GM18873 (cell line): ENCODE results near the gene CRK.
A peak's percentile ranks its signal among the peaks of the same experiment; 100 is the strongest.
"Not testable (repeated sequence)": the region's sequence is repeated elsewhere in the genome, so short reads cannot be mapped to it uniquely, and the experiment has no call there.

Experiments used
- ATAC-seq: cut with Tn5 transposase; IDR thresholded peaks from one replicate; pipeline ENCODE4 v1.9.1; 2021; ENCODE audit warnings: mild to moderate bottlenecking, moderate library complexity, moderate number of reproducible peaks; ENCODE audit not compliant: unreplicated experiment, low FRiP score

Gene CRK

DNA sequence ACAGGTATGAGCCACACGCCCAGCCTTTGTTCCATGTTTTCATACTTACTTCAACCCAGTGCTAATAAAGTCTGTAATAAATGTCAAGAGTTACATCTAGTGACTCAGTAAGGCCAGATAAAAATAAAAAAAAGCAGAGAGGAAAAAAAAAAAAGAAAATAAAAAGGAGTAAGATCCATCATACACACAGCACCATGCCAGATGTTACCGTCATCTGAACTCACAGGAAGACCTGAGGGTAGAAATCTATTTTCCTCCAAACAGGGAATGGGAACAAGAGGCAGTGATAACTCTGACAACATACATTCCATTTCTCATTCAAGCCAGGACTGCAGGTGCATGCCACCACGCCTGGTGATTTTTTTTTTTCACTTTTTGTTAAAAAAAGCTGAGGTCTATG is 20.7 kb downstream of the CRK start:
- ATAC-seq, result no peak

- no peak for ATAC-seq
Measured at GRCh38 chr17:1434150-1434549, 21.9 kb downstream of the CRK start.

DNA sequence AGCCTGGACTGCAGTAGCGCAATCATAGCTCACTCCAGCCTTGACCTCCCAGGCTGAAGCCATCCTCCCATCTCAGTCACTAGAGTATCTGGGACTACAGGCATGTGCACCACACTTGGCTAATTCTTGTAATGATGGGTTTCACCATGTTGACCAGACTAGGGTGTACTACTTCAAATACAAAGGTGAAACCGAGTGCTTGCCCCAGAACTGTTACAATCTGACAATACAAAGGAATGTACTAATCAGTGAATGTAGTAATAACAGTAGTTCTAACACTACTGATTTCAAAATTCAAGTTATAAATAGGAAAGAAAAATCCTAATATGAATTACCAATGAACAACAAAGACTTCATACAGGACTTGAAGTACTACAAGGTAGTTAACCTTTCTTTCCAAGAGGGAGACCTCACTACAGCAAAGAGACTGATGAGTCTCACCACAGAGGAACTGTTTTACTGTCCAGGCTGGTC is 24.4 kb downstream of the CRK start:
- no peak for ATAC-seq

GRCh38 chr17:1423456-1424135 is 32.4 kb downstream of the CRK start:
- no peak for ATAC-seq

DNA sequence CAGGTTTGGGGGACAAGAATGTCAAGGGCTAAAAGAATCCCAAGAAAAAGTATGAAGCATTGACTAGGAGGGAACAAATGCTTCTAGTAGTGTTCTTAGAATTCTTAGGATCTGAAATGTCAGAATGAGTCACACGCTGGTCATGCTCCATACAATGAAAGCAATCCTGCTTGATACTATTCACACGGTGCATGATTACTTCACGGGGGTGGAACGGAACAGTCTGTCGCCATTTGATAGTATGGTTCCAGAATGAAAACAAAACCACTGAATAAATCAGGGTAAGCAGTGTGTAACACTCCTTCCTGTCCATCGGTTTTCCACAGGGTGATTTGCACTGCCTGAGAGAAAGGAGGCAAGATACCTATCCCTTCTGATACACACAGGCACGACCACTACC is 33.1 kb downstream of the CRK start:
- no peak for ATAC-seq

DNA sequence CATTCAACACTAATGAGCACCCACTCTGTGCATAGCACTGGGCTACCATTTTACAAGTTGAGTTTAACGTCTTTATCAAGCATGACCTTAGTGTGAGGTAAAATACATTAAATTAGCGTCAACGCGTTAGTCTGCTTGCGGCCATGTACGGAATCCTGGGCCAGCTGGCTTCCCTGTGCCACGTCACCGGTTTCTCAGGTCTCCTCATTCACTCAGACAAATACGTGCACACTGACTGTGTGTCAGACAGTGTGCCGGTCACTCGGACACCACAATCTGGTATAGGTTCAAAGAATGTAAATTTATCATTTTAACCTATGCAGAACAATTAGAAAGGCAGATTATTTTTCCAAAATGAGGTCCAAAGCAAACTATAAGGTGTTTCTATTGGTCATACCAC is 34.6 kb downstream of the CRK start:
- no peak for ATAC-seq

GRCh38 chr17:1420981-1421380 is 35.1 kb downstream of the CRK start:
- no peak for ATAC-seq

GRCh38 chr17:1420163-1420562 is 35.9 kb downstream of the CRK start:
- ATAC-seq, result no peak

DNA sequence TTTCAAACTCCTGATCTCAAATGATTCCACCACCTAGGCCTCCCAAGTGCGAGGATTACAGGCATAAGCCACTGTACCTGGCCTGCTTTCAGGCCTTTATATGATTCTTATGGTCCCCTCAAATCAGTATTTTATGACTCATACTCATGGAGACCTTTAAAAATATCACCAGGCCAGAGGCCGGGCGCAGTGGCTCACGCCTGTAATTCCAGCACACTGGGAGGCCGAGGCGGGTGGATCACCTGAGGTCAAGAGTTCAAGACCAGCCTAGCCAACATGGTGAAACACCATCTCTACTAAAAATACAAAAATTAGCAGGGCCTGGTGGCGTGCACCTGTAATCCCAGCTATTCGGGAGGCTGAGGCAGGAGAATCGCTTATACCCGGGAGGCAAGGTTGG is 37.6 kb downstream of the CRK start:
- ATAC-seq, result not testable (repeated sequence)

- ATAC-seq, result no peak
Measured at GRCh38 chr17:1416414-1416813, 39.6 kb downstream of the CRK start.

DNA sequence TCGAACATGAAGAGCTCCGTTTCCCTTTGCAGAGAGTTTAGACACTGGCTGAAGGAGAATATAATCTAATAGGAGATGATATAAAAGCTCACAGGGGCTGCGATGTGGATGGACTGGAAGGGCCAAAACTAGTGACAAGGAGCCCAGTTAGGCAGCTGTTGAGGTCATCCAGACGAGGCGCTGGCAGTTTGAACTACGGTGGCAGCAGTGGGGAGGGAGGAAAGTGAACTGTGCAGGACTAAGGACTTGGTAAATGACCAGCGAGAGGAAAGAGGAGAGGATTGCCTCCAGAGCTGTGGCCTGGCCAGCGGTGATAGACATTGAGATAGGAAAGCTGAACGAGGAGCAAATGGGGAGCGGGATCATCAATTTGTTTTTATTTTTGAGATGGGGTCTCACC is 41.4 kb downstream of the CRK start:
- no peak for ATAC-seq

- ATAC-seq, result no peak
Measured at GRCh38 chr17:1414001-1414574, 41.9 kb downstream of the CRK start.

DNA sequence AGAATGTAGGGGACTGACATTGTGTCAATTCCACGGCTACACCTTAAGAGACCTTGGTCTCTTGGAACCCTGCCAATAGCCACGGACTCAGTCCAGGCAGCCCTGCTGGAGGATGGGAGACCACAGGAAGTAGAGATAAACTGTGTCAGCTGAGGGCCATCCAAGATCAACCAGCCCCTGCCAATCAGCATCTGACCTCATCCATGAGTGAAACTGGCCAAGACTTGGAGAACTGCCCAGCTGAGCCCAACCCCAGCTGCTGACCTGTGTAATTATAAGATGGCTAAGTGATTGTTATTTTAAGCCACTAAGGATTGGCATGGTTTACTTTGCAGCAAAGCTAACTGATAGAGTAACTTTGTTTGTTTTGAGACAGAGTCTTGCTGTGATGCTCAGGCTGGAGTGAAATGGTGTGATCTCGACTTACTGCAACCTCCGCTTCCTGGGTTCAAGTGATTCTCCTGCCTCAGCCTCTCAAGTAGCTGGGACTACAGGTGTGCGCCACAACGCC is 42.7 kb downstream of the CRK start:
- no peak for ATAC-seq

DNA sequence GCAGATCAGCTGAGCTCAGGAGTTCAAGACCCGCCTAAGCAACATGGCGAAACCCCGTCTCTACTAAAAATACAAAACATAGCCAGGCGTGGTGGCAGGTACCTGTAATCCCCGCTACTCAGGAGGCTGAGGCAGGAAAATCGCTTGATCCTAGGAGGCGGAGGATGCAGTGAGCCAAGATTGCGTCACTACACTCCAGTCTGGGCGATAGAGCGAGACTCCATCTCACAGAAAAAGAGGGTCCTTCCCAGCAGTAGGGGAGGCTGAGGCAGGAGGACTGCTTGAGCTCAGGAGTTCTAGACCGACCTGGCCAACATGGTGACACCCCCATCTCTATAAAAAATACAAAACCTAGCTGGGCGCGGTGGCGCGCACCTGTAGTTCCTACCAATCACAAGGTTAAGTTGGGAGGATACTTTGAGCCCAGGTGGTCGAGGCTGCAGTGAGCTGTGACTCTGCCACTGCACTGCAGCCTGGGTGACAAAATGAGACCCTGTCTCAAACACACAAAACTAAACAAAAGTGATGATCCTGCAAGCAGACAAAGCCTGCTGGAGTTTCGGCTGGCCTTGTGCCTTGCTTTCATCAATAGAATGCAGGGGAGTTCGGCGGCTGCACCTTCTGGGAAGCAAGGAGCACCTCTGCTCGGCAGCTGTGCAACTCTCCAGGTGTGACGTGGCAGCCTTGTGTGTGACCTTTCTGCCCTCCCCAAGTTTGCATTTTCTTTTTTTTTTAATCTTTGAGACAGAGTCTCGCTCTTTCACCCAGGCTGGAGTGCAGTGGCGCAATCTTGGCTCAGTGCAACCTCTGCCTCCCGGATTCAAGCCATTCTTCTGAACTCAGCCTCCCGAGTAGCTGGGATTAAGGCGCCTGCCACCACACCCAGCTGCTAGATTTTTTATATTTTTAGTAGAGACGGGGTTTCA is 43.6 kb downstream of the CRK start:
- no peak for ATAC-seq

GRCh38 chr17:1402262-1402586 is 53.8 kb downstream of the CRK start:
- no peak for ATAC-seq

DNA sequence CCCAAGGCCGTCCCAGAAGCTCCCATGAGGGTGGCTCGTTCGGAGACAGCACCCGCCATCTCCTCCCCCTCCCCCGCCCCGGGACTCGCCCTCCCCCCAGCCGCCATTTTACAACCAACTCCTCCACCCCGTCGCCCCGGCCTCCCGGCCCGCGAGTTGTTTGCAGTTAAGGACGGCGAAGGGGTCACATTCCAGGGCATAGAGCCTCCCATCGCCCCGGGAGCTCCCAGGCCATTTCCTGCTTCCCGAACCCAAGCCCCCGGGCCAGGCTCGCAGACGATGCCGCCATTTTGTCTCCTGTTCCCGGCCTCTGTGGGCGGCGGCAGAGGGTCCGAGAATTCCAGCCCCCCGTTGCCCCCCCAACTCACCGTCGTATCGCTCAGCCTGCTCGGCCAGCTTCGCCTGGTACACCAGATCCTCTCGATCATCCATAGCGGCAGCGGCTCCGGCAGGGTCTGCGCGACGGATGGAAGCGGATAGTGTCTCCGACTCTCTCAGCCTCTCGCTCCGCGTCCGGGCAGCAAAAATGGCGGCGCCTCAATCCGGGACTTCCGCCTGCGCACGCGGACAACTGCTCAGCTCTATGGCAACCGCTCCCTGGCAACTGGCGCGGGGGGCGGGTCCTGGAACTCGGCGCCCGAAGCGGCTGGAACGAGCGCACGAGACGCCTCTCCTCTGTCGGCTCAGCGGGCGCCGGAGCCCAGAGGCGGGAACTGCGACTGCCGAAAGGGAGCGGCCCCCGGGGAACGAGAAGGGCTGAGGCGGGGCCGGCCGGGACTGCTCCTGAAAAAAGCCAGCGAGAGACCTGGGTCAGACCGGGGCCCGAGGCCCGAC is 56.1 kb downstream of the CRK start, which contains the start of gene YWHAE:
Gene YWHAE, minus strand, starts transcription at position 544 of the 834 bp plus-strand sequence. Its CDS starts 112 bp downstream, at position 432.
- peak; percentile 82 for ATAC-seq

DNA sequence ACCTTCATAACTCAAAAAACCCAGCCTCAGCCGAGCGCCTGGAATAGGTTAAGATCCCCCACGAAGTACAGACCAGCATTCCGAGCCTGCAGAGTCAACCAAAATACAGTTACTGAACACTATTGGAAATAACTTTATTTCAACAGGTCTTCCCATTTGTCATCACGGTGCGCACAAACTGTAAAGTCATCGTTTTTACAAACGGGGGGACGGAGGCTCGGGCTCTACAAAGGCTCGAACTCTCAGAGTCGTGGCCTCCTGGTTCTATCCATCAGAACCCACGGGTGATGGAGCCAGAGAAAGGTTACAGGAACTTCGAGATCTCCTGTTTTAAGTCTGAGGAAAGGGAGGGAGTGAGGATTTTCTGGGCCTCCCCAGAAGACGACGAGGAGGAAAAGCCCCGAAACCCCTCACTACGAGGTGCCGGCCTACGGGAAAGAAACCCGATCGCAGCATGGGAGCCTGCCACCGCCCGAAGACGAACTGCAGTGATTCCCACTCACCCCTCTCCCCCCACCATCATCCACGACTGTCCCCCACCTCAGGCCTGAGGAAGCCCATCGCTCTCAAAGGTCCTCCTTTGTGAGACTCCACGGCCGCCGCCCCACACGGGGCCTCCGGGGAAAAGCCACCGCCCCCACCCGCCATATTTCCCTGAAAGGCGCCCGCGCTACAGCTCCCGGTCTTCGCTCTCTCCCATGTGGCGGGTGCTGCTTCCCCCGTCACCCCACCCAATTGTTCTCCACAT is 56.9 kb downstream of the CRK start:
- no peak for ATAC-seq

DNA sequence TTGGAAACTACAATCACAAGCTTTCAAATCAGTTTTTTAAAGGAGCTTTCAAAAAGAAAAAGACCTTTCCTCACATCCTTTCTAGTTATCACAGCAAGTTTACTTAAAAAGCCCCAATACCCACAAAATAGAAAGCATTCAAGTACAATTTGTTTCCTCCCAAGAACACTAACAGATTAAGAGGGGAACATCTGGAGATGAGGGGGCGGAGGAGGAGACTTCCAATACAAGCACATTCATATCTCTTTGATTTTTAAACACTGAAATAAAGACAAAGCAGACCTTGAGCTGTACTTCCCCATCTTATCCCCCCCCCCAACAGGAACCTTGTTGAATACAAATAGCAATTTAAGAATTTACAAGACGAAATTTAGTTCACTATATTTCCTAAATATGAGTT is 58.0 kb downstream of the CRK start:
- ATAC-seq, result no peak

DNA sequence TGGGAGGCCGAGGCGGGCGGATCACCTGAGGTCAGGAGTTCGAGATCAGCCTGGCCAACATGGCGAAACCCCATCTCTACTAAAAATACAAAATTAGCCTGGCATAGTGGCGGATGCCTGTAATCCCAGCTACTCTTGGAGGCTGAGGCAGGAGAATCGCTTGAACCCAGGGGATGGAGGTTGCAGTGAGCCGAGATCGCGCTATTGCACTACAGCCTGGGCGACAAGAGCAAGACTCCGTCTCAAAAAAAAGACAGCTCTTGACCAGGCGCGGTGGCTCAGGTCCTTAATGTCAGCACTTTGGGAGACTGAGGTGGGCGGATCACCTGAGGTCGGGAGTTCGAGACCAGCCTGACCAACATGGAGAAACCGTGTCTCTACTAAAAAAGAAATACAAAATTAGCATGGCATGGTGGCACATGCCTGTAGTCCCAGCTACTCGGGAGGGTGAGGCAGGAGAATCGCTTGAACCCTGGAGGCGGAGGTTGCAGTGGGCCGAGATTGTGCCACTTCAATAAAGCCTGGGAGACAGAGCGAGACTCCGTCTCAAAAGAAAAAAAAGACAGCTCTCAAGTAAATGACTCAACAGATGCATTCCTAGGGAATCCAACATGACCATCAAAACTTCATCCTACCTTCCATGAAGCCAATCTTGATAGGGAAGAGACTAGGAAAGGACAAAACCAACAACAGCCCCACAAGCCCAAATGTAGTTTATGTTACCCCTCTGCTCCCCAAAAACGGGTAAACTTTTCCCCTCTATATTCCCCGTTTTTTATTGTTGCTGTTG is 60.0 kb downstream of the CRK start:
- ATAC-seq, result not testable (repeated sequence)
